HG03520 (cell line): ENCODE data around the gene ANKRD49.
"Not testable (repeated sequence)": the region's sequence is repeated elsewhere in the genome, so short reads cannot be mapped to it uniquely, and the experiment has no call there.

ENCODE experiments used
- ATAC-seq: cut with Tn5 transposase; IDR thresholded peaks from one replicate; pipeline ENCODE4 v1.9.1; 2021; ENCODE audit warnings: mild to moderate bottlenecking, moderate library complexity; ENCODE audit not compliant: unreplicated experiment

The ANKRD49 gene

DNA sequence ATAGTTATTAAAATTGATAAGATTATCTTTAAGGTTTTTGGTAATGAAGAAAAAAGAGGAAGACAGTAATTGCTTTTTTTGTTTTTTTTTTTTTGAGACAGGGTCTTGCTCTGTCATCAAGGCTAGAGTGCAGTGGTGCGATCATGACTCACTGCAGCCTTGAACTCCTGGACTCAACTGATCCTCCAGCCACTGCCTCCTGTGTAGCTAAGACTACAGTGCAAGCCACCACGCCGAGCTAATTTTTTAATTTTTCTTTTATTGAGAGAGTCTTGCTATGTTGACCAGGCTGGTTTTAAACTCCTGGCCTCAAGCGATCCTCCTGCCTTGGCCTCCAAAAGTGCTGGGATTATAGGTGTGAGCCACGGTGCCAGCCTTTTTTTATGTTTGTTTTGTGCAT lies 12.7 kb downstream of the ANKRD49 start:
- ATAC-seq, result not testable (repeated sequence)

DNA sequence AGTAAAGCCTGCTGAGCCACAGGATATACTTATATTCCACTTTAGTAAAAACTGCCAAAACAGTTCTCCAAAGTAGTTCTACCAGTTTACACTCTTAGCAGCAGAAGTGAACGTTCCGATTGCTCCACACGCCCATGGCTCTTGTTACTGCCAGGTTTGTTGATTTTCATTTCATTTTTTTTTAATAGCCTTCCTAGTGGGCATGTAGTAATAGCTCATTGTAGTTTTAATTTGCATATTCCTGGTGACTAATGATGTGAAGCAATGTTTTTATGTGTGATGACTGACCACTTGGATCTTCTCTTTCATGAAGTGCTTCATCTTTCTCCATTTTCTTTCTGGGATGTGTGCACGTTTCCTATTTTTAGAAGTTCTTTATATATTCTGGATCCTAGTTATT lies 13.7 kb downstream of the ANKRD49 start:
- ATAC-seq, result no peak

DNA sequence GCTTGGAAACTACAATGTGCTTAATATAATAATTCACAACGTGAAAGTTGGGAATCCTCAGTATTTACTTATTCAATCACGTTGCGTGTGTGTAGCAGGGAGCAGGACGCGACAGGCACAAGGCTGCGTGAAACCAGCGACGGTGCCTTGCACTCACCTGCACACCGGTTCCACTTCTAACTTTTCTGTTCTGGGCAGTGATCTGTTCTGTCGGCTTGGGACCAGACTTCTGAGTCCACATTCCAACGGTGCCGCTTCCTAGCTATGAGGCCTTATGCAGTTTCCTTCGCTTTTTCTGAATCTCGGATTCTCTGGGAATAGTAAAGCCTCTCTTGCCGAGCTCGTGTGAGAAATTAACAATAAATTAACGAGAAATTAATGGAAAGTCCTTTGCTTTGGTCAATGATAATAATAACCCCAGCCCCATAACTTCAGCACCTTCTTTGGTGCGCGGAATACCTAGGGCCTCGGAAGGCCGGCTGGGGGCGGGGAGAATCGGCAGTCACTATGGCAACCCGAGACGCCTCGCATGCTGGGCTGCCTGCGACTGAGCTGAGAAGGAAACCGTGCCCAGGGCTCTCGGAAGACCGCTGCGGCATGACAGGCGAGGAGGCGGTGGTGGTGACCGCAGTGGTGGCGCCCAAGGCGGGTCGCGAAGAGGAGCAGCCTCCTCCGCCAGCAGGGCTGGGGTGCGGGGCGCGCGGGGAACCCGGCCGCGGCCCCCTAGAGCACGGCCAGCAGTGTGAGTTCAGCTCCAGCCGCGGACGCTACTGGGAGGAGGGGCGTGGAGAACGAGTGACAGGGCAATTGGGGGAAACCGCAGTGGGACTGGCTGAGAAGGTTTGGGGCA lies 18.4 kb downstream of the ANKRD49 start, which contains the start of gene C11orf97:
Gene C11orf97, plus strand, starts transcription at position 530 of the 850 bp plus-strand sequence. Its CDS starts 68 bp downstream, at position 598.
- peak; percentile 58 for ATAC-seq

DNA sequence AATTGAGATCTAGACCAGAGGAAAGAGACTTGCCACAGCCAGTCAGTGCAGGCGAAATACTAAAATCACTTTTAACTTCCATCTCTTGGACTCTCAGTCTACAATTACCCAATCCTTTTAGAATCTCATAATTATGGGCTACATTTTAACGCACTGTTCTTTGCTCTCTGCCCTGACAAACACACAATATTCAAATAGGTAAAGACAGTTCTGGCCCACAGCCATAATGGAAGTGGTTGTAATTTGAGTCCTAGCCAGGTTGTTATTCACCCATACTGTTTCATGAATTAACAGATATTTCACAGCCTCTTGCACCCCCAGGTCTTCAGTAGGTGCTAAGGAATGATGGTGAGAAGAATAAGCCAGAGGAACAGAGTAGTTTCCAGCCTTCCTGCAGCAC lies 19.3 kb downstream of the ANKRD49 start:
- no peak for ATAC-seq

DNA sequence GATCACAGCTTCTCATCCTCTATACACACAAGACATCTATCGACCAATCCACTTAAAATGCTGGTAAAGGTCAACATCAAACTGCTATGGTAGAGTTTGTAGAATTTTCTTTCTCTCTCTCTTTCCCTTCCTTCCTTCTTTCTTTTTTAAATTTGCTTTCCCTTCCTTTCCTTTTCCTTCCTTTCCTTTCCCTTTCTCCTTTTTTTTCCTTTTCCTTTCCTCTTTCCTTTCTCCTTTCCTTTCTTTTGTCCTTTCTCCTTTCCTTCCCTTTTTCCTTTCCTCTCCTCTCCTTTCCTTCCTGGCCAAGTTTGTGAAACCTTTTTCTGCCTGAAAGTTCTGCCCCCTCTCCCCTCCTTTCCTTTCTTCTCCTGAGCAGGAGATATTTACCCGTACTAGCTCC lies 21.6 kb downstream of the ANKRD49 start:
- no peak for ATAC-seq

DNA sequence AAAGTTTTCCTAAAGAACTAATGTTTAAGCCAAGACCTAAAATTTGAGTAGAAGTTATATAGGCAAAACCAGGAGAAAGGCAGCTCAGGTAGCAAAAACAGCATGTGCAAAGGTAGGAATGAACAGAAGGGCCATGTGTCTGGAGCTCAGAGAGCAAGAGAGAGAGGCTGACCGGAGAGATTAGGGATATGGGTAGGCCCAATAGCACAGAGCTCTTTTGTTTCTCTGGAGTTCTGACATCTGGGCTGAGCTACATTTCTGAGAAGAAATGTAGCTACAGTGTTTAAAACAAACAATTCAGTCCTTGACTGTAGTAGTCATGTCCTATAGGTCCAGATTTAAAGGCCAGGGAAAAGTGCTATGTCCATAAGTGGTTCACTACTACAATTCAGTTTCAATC lies 22.9 kb downstream of the ANKRD49 start:
- ATAC-seq, result no peak

DNA sequence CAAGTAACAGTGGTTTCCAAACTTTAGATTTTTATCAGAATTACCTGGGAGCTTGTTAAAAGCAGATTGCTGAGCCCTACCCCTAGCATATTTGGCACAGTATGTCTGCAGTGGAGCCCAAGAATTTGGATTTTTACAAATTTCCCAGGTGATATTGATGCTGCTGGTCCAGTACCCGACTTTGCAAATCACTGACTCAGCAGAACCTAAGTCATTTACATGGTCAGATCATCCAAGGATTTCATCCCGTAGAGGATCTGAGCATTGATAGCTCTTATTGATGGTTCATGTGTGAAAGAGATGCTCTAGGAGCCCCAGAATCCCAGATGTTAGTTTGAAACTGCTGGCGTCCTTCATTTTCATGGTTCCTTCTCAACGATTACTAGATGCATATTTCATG lies 24.5 kb downstream of the ANKRD49 start:
- ATAC-seq, result no peak

DNA sequence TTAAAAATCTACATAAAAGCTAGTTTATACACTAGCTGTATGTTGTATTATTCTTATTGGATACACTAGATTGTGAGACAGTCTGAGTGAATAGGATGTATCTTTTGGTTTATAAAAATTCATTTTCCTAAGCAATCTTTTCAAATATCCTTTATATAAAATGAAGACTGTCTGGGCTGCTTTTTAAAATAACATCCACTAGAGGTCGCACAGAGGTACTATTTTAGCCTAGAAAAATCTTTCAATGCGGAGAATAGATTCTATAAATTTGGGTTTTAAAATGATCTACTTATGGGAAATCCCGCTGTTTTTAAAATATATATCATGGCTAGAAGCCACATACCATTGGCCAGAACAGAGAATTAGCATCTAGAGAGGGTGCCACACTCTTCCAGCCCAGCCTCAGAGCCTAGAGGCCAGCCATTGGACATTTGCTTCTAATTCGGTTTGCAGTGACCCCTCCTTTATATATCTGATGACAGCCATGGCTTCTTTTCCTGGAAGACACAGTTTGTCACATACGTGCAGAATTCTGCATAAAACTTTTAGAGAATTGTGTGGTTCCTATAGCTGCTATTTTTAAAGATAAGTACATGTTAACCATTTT lies 25.8 kb downstream of the ANKRD49 start:
- no peak for ATAC-seq

DNA sequence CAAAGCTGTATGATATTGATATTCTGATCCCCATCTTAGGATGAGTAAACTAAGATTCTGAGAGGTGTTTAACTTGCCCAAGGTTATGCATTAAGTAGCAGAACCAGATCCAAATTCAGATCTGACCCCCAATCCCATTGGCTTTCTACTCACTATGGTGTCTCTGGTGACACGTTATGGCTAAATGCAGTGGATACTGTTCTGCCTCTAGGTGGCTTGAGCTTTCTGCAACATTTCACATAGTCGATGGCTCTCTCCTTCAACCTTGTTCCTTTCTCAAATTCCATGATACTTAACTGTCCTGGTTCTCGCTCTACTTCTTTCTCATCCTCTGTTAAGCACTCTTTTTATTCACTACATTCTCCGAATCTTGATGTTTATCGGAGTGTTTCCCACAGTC lies 27.9 kb downstream of the ANKRD49 start:
- ATAC-seq, result peak; percentile 78

DNA sequence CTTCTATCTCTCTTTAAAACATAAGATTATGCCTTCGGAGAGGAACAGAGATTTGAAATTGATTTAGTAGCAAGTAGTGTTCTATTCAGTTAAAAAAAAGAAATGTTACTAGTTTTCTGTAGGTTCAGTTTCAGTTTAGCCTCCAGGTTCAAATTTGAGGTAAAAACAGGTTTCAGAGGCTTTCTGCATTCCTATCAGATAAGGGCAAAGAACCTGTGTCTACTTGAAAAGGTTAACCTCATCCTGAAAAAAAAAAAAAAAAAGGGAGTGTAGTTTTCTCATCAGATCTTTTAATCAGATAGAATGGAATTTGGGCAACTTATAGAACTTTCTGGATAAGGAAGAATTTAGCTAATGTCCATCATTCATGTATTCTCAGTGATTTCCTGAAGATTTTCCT lies 30.6 kb downstream of the ANKRD49 start:
- ATAC-seq, result no peak

DNA sequence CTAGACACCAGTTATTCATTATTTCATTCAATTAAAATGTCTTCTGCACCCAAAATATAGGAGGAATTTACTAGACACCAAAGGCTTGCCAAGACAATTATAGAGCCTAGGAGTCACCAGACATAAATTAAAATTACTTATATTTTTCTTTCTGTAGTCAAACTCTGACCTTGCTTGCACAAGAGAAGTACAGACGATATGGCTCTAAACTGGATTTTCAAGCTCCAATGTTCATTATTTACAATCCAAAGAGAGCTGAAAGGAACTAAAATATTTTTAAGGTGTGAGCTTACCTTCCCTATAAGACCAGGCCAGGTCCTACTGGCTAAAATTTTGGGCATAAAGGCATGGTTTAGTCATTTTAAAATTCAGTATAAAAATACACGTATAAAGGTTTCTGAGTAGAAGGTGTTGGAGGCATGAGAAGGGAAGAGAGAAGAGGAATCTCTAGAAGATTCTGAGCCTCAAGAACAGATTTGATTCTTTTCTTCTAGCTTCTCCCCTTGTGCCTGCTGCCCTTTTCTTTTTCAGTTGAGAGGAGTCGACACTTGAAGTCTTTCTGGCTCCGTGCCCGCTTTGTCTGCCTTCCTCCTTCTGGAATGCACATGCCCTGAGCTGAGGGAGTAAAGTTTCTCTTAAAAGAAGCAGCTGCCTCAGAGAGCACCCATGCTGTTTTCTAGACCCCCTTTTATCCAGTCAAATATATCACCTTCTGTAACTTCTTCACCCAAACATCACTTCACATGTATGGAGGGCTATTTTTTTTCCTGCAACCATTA lies 32.0 kb downstream of the ANKRD49 start:
- ATAC-seq, result no peak

DNA sequence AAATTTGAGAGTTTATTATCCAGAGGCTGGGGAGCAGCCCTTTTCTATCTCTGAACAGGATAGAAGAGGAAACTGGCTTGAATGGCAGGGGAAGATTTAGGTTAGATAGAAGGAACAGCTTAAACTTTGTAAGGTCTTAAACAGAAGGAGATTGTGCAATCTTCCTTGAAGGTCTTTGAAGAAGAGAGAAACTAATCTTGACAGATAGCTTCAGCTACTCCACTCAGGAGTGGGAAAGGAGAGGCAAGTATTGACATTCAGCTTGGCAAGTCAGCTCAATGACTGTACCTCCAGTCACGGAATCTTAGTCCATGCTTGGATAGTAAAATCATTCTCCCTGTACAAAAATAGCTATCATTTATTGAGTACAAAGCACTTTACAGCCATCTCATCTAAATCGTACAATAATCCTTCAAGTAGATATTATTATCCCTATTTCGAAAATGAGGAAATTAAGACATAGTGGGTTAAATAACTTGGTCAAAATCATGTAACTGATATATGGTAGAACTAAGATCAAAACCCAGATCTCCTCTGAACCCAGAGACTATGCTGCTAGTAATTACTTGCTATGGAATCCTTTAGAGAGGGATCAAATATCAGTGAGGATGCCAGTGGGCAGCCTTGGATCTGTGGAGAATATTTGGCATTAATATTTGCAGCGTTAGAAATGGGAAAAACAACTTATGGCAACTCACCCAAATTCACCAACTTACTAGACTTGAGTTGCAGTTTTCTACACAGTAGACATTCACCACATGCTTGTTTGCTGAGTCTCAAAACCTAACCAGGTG lies 33.1 kb downstream of the ANKRD49 start:
- no peak for ATAC-seq

DNA sequence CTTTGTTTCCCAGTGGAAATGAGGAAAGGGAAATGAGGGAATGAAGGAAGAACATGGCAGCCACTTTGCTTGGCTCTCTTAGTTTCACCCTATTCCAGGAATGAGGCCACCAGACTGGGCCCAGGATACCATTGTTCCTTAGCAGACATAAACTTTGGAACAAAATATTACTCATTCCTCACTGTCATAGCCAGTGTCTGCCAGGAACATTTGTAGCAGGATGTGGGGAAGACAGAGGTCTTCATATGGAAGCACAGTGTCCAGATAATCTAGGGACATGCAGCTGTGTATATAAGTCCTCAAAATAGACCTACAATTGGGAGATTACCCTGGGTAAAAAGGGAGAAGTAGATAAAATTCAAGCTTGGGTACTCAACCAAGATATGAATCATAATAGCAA lies 34.8 kb downstream of the ANKRD49 start:
- no peak for ATAC-seq

DNA sequence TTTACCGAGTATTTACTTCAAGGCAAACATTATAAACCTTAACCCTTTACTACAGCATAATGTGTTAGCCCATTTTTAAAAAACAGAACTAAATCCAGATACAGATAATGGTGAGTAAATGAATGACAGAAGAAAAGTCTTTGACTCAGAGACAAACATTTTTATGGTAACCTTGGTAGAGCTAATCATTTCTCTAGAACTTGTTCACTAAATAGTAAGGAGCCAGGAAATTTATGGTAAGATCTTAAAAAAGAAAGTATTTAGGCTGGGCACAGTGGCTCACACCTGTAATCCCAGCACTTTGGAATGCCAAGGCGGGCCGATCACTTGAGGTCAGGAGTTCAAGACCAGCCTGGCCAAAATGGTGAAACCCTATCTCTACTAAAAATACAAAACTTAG lies 38.4 kb downstream of the ANKRD49 start:
- ATAC-seq, result no peak

DNA sequence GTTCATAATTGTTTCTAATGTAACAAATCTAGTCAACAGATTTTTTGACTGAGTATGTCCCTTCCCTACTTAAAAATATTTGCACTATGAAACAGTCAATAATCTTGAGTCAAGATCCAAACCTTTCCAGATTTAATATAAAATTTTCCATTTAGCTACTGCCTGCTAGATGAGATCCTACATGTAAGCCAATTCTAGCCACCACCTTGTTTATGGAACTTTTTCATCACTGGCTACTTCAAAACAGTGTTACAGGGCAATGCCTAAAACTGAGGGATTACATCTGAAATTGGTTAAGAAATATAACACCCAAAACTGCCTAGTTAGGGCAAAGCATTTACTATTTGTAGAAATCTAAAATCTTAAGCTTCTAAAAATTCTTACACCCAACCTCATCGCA lies 39.4 kb downstream of the ANKRD49 start:
- ATAC-seq, result no peak

DNA sequence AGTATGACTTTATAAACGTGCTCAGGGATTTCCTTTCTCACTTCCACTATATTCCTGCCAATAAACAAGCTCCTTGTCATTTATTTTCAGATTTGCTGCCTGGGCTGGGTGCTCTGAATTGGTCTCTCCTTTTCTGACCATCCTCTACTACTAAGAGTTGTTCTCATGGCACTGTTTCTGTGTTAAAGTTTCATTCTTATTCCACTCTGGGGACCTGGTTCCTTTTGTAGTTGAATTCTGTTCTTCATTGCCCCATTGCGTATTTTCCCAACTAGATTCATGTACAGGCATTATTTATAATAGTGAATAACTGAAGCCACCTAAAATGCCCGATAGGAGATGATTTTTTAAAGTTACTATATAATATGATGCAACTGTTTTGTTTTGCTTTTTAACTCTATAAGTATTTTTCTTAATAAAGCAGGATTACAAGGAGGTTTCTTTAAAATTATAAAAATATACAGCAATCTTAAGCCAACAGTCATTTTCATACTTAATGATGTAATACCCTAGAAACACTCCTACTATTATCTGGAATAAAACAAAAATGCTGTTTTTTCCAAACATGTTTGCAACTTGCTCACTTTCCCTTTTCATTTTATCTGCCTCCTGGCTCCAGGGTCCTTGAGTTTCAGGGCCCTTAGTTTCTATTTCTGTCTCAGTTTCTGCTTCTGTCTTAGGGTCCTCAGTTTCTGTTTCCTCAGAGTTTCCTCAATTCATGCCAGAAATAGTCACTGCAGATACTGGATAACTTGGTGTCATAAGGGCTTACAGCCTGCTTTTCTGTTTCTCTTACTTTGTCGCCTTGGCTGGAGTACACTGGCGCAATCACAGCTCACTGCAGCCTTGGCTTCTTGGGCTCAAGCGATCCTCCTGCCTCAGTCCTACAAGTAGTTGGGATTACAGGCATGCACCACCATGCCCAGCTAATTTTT lies 40.2 kb downstream of the ANKRD49 start:
- ATAC-seq, result no peak

DNA sequence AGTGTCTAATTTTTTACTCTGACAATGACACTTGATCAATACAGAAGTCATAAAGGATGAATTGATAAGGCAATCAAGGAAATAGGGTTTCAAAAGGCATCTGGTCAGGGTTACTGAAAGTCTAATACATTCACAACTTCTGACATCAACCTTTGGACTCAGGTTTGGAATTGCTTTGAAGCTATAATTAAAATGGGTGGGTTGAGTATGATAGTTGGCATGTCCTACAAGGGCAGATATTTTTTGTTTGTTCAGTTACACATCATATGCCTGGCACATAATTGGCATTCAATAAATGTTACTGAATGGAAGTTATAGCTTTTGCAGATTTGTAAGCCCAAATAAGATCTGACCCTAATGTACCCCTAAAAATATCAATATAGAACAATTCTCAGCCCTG lies 42.6 kb downstream of the ANKRD49 start:
- ATAC-seq, result no peak

DNA sequence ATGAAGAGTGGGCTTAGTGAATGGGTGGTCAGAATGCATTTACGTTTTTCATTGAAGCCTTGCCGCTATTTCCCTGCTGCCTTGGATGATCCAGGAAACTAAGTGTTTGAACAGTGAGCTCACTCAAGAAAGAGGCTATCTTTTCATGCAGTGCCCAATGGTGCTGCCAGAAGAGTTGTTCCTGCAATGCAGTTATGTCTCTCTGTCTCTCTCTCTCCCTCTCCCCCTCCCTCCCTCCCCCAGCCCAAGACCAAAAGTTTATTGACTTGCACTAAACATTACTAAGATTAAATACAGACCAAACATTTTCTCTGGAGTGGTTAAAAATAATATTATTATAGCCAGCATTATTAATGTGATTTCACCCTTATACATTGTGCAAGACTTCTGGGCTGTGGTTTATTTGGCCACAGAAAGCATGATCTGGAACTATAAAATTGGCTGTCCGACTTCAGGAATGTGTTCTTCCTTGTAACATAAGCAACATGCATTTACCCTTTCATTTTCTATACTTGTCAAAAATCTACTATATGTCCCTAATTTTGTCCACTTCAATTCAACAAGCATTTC lies 43.3 kb downstream of the ANKRD49 start:
- ATAC-seq, result no peak

DNA sequence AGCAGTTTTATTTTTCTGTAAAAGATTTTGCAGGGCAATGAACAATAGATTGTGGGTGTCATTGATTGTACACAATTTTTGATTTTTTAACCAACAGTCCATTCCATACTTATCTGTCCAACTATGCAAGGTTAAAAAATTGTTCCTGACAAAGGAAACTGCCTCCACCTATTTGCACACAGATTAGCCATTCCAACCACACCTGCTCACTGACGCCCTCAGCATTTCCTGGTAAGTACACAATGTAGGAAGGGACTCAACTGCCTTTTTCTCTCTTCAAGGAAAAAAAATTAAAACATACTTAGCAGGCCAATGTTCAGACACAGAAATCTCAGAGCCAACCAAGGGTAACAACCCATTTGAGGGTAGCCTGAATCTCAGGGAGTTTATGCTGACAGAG lies 45.6 kb downstream of the ANKRD49 start:
- no peak for ATAC-seq
